Measurements from ENCODE around the gene ADGRD2. TPM values are rescaled to one million over a fixed set of nuclear protein-coding genes. Genes with fewer than 3 reads are reported as not detected.

ADGRD2 gene
- total and polyA plus RNA-seq, 2 of the 13 experiments (the other 11 are each of a cell fraction or from before 2014, with no cell fraction given): not detected

DNA sequence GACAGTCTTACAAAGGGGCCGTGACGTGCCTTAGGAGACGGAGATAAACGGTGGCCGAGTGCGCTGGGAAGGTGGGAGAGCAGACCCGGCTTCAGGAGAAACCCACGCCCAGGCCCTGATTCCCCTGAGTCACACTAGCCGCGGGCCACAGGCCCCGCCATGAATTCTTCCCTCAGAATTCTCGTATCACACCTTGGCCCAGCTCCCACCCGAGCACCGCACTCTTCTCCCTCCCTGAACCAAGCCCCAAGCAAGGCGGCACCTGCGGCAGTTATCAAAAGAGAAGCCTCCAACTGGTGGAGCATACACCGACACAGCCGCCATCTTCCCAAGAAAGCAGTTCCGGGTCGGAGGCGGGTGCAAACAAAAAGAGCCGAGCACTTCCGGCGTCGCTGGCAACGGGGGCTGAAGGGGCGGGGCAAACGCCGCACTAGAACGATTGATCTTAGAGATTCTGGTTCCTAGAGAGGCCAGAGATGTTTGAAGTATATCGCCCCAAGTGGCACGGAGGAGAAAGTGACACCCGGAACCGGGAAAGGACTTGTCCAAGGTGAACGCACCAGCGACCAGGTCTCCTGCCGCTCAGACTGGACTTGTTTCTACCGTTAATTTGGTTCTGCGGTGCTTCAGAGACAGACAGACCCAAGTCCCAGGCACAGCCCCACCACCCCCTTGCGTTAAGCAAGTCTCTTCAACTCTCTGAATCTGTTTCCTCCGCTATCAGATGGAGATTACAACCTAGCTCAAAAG, 35.0 kb upstream of the ADGRD2 start, which contains the start of gene PSMB7 (continued):
- TF ChIP-seq, protein P1, sequence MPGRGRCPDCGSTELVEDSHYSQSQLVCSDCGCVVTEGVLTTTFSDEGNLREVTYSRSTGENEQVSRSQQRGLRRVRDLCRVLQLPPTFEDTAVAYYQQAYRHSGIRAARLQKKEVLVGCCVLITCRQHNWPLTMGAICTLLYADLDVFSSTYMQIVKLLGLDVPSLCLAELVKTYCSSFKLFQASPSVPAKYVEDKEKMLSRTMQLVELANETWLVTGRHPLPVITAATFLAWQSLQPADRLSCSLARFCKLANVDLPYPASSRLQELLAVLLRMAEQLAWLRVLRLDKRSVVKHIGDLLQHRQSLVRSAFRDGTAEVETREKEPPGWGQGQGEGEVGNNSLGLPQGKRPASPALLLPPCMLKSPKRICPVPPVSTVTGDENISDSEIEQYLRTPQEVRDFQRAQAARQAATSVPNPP (CRISPR knock-in tag; IDR thresholded peaks at IDR 0.05): no peak
- TF ChIP-seq, protein P2, sequence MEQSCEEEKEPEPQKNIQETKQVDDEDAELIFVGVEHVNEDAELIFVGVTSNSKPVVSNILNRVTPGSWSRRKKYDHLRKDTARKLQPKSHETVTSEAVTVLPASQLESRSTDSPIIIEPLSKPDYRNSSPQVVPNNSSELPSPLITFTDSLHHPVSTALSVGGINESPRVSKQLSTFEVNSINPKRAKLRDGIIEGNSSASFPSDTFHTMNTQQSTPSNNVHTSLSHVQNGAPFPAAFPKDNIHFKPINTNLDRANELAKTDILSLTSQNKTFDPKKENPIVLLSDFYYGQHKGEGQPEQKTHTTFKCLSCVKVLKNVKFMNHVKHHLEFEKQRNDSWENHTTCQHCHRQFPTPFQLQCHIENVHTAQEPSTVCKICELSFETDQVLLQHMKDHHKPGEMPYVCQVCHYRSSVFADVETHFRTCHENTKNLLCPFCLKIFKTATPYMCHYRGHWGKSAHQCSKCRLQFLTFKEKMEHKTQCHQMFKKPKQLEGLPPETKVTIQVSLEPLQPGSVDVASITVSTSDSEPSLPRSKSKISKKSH (CRISPR knock-in tag; IDR thresholded peaks at IDR 0.05; ENCODE audit: borderline replicate concordance): no peak
- TF ChIP-seq ZNF747 (CRISPR knock-in tag; IDR thresholded peaks at IDR 0.05; ENCODE audit: borderline replicate concordance) (peak; percentile 64; the same call in 1 of the 2 replicates), PHF8 (CRISPR knock-in tag; IDR thresholded peaks at IDR 0.05) (peak; percentile 94), ZNF569 (CRISPR knock-in tag; IDR thresholded peaks at IDR 0.05; ENCODE audit: borderline replicate concordance) (no peak), ZNF761 (CRISPR knock-in tag; conservative IDR thresholded peaks at IDR 0.05) (no peak), ZNF124 (CRISPR knock-in tag; IDR thresholded peaks at IDR 0.05) (peak; percentile 68; the same call in 1 of the 2 replicates), RXRA (CRISPR knock-in tag; IDR thresholded peaks at IDR 0.05) (peak; percentile 35), ATF7 (IDR thresholded peaks at IDR 0.05) (no peak), ATF7 (CRISPR knock-in tag; IDR thresholded peaks at IDR 0.05) (peak; percentile 32; the same call in 1 of the 2 replicates), SKI (IDR thresholded peaks at IDR 0.05; ENCODE audit: partially characterized antibody) (no peak), SP5 (CRISPR knock-in tag; IDR thresholded peaks at IDR 0.05; ENCODE audit: borderline replicate concordance, low read depth) (peak; percentile 88), ZNF44 (CRISPR knock-in tag; IDR thresholded peaks at IDR 0.05) (no peak), ESRRA (CRISPR knock-in tag; IDR thresholded peaks at IDR 0.05; ENCODE audit: low read depth) (0 out of 2 replicates have a peak, but pooled peaks have one; percentile 18), NFKBIZ (CRISPR knock-in tag; IDR thresholded peaks at IDR 0.05) (0 out of 2 replicates have a peak, but pooled peaks have one; percentile 34), NFIB (CRISPR knock-in tag; IDR thresholded peaks at IDR 0.05; ENCODE audit: borderline replicate concordance) (no peak), NFKB2 (CRISPR knock-in tag; IDR thresholded peaks at IDR 0.05; ENCODE audit: borderline replicate concordance) (peak; percentile 76; the same call in 1 of the 2 replicates)
- TF ChIP-seq, protein P3, sequence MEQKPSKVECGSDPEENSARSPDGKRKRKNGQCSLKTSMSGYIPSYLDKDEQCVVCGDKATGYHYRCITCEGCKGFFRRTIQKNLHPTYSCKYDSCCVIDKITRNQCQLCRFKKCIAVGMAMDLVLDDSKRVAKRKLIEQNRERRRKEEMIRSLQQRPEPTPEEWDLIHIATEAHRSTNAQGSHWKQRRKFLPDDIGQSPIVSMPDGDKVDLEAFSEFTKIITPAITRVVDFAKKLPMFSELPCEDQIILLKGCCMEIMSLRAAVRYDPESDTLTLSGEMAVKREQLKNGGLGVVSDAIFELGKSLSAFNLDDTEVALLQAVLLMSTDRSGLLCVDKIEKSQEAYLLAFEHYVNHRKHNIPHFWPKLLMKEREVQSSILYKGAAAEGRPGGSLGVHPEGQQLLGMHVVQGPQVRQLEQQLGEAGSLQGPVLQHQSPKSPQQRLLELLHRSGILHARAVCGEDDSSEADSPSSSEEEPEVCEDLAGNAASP (CRISPR knock-in tag; IDR thresholded peaks at IDR 0.05; ENCODE audit: borderline replicate concordance): no peak
- TF ChIP-seq, protein P4, sequence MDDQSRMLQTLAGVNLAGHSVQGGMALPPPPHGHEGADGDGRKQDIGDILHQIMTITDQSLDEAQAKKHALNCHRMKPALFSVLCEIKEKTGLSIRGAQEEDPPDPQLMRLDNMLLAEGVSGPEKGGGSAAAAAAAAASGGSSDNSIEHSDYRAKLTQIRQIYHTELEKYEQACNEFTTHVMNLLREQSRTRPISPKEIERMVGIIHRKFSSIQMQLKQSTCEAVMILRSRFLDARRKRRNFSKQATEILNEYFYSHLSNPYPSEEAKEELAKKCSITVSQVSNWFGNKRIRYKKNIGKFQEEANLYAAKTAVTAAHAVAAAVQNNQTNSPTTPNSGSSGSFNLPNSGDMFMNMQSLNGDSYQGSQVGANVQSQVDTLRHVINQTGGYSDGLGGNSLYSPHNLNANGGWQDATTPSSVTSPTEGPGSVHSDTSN (CRISPR knock-in tag; IDR thresholded peaks at IDR 0.05; ENCODE audit: borderline replicate concordance): no peak
- TF ChIP-seq, protein P5, sequence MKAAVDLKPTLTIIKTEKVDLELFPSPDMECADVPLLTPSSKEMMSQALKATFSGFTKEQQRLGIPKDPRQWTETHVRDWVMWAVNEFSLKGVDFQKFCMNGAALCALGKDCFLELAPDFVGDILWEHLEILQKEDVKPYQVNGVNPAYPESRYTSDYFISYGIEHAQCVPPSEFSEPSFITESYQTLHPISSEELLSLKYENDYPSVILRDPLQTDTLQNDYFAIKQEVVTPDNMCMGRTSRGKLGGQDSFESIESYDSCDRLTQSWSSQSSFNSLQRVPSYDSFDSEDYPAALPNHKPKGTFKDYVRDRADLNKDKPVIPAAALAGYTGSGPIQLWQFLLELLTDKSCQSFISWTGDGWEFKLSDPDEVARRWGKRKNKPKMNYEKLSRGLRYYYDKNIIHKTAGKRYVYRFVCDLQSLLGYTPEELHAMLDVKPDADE (CRISPR knock-in tag; IDR thresholded peaks at IDR 0.05): 0 out of 2 replicates have a peak, but pooled peaks have one; percentile 43
- TF ChIP-seq, protein P6, sequence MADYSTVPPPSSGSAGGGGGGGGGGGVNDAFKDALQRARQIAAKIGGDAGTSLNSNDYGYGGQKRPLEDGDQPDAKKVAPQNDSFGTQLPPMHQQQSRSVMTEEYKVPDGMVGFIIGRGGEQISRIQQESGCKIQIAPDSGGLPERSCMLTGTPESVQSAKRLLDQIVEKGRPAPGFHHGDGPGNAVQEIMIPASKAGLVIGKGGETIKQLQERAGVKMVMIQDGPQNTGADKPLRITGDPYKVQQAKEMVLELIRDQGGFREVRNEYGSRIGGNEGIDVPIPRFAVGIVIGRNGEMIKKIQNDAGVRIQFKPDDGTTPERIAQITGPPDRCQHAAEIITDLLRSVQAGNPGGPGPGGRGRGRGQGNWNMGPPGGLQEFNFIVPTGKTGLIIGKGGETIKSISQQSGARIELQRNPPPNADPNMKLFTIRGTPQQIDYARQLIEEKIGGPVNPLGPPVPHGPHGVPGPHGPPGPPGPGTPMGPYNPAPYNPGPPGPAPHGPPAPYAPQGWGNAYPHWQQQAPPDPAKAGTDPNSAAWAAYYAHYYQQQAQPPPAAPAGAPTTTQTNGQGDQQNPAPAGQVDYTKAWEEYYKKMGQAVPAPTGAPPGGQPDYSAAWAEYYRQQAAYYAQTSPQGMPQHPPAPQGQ (CRISPR knock-in tag; IDR thresholded peaks at IDR 0.05; ENCODE audit: borderline replicate concordance): no peak

Measured in HepG2 (cell line).